Activated CD4-positive, CD25-positive, alpha-beta regulatory T cell treated with anti-CD3 and anti-CD28 coated beads, Interleukin-2, amount 50 U/mL, for 24 hours (primary cell): ENCODE results near the gene BSCL2.
A peak's percentile ranks its signal among the peaks of the same experiment; 100 is the strongest.
"Not testable (repeated sequence)": the region's sequence is repeated elsewhere in the genome, so short reads cannot be mapped to it uniquely, and the experiment has no call there.

Experiments
- ATAC-seq, 2 donors: fragments of 150-1000 bp; cut with Tn5 transposase; one replicate each; pipeline ENCODE4 v1.10.0; 2021; ENCODE audit warnings: mild to moderate bottlenecking in 1 of 2, moderate library complexity in 1 of 2

Gene BSCL2

DNA sequence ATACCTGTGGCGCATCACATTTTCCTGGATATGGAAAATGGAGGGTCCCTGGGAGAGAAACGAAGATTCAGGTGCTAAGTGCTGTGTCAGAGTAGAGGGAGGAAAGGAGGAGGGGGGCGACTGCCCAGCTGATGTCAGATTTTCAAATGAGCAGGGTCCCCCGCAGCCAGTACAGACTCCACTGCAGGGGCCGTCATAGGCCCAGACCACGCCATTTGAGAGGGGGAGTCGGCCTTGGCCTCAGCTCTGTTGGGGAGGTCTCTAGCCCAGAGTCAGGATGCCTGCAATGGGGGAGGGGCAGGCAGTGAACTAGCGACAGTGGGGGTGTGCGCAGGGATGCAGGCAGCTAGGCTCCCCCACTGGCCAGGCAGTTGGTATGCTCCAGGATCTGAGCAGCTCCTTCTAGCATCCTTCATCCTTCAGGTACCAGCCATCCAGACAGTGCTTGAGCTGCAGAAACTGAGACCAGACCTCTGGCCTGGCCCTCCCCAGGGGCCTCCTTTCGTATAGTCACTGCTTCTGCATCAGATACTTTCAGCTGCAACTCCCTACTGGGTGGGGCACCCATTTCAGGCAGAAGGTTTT lies at the start of gene BSCL2, which contains the start of gene GNG3:
Gene BSCL2, minus strand, starts transcription at position 148 of the 585 bp plus-strand sequence. CDS start 229 bp downstream, outside the sequence.
Gene GNG3, plus strand, starts transcription at position 400 of the 585 bp plus-strand sequence. CDS start 620 bp downstream, outside the sequence.
- no peak for ATAC-seq

DNA sequence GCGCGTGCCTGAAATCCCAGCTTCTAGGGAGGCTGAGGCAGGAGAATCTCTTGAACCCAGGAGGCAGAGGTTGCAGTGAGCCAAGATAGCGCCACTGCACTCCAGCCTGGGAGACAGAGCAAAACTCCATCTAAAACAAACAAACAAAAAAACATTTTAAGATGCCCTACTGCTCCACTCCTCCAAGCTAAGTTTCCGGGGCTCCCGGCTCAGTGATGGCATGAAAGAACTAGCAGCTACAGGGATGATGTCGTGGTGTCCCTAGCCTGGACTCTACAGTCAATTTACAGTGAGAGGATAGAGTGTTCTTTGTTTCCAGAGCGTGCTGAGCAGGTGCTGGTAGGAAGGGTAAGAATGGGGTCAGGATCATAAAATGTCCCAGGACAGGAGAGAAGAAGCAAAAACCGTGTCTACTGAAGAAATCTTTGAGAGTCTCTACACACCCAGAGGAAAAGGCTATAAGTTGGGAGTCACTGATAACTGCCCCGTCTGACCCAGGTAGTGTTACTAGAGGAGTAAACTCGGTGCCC lies 47.9 kb upstream of the BSCL2 start:
- no peak for ATAC-seq

DNA sequence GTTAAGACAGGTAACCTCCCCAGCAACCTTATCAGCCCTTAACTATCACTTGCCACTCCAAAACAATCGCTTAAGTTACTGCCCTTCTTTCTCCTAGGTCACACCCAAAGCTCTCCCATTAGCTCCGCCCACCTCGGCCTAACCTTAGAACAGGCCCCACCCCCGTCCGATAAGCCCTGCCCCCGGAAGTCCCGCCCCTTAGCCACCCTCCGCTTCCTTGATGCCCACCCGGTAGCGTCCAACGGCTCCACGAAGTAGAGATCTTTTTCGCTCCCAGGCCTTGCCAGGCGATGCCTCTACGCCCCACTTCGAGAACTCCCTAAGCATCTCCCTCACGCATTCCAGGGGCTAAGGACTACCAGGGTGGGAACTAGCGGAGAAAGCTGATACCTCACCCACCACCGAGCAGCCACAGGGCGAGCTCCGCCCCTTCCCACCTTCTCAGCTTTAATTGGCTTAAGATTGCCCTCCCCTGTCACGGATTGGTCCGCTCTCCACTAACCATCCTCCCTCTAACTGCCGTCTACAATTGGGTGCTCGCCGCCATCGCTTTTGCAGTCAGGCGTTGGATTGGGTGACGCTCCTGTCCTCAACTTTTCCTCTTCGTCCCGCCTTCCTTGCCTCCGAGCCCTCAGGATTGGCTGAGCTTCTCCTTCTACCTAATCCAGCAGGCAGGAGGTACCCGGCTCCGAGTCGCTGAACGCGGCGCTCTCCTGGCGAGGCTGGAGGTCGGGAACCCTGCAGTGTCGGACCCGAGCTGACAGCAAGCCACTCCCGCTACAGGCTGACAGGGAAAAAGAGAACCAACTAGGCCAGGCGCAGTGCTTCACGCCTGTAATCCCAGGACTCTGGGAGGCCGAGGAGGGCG lies 46.7 kb upstream of the BSCL2 start, which contains the start of gene ZBTB3:
Gene ZBTB3, minus strand, starts transcription at position 425 of the 868 bp plus-strand sequence. CDS start 496 bp downstream, outside the sequence.
- ATAC-seq: peak; percentile 97 to 98

DNA sequence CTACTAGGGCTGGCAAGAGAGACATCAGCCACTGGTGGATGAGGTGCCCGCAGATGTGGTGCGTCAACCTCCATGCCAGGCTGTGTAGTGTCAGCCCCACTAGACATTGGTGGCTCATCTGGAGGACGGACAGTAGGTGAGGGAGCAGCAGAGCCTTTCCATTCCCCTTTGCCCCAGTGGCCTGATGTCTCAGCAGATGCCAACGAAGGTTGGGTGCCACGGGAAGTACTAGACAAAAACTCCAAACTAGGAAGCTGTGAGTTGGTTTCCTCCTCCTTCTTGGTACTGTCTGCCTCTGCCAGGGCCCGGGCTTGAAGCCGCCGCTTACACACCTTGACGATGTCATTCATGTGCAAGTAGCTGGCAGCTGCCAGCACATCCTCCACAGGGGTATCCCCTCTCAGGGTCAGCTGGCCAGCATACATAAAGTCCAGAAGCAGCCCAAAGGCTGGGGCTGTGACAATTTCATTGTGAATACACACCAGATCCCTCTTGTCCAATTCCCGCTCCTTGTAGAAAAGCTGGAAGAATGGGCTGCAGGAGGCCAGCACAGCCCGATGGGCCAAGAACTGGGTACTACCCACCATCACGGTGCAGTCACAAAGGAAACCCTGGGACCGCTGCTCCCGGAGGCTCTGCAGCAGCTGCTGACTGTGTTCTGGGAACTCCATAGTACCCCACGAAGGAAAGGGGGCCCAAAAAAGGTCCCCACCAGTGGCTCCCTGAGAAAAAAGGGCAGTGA lies 45.9 kb upstream of the BSCL2 start:
- ATAC-seq: no peak

DNA sequence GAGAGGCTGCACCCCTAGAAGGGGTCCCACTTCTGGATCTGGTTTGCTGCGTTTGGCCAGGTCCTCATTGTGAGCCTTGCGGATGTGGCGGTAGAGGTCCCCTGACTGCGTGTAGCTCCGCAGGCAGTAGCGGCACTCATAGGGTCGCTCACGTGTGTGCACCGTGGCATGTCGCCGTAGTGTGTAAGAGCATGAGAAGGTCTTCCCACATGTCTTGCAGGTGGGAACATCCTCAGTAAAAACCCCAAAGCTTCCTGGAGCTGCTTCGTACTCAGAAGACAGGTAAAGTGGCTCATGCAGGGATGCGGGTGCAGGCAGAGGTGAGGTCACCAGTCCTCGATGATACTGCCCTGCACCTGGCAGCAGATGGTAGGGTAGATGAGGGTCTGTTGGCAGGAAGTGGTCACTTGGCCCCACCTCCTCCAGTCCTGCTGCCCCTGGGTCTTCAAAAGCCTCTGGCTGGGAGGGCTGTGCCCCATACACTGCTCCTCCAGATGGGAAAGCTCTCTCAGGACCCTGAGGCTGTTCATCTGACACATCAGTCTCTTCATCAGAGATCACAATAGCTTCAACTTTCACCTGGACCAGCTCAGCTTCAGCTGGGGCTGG lies 45.1 kb upstream of the BSCL2 start:
- no peak for ATAC-seq

DNA sequence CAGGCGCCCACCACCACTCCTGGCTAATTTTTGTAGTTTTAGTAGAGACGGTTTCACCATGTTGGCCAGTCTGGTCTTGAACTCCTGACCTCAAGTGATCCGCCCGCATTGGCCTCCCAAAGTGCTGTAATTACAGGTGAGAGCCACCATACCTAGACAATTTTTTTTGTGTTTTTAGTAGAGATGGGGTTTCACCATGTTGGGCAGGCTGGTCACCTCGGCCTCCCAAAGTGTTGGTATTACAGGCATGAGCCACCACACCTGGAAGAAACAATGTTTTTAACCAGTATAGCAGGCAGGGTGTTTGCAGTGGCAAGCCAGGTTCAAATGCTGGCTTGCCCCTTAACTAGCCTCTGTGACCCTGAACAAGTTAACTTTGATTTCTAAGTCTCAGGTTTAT lies 42.7 kb upstream of the BSCL2 start:
- ATAC-seq: not testable (repeated sequence)

DNA sequence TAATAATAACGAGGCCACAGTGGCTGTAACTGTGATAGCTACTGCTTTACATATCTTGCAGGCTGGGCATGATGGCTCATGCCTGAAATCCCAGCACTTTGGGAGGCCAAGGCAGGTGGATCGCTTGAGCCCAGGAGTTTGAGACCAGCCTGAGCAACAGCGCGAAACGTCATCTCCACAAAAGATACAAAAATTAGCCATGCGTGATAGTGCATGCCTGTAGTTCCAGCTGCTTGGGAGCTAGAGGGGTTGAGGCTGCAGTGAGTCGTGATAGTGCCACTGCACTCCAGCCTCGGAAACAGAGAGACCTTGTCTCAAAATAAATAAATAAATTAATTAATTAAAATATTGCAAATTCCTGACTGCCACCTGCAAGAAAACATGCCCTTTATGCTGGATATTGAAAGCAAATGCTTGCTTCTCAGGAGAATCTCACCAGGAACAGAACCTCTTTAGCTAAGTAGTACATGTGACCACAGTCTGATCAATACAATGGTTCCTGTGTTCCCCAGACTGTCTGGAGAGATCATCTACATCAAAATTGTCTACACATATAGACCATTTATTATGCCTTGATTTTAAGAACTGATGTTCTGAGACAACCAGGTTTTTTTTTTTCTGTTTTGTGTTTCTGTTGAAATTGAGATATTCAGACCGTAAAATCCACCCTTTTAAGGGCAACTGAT lies 40.4 kb upstream of the BSCL2 start:
- no peak for ATAC-seq

DNA sequence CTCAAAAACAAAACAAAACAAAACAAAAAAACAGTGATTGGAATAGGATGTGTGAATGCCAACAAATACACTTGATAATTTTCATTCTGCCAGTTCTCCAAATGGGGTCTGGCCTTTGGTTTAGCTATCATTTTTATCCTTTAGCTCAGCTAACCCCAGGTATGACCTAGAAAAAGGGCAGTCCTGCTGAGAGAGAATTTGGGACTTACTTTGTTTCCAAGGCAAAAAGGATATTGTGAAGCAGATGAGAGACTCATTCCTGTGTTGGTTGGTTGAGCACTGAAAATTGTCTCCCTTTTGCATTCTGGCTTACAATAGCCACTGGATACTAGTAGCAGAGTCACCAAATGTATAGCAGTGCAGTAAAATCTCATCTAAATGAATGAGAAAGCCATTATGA lies 30.0 kb upstream of the BSCL2 start:
- ATAC-seq: no peak

DNA sequence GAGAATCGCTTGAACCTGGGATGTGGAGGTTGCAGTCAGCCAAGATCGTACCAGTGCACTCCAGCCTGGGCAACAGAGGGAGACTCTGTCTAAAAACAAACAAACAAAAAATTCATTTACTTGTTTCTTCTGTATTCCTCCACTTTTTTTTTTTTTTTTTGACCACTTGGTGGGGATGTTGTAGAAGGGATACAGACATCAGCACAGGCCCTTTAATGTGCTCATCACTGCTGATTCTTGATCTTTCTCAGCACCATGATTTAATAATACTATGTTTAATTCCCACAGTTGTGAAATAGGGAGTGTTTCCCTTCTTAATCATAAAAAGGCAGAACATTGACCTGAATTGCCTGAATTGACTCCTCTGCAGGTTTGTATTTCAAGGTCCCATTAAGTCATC lies 25.6 kb upstream of the BSCL2 start:
- peak in 1 of 2 donors; percentile 20 for ATAC-seq

DNA sequence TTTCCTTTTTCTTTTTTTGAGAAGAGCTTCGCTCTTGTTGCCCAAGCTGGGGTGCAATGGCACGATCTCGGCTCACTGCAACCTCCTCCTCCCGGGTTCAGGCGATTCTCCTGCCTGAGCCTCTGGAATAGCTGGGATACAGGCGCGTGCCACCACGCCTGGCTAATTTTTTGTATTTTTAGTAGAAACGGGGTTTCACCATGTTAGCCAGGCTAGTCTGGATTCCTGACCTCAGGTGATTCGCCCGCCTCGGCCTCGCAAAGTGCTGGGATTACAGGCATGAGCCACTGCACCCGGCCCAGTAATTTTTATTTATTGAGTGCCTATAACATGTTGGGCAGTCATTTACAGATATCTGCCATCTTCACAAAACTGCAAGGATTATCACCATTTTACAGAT lies 22.9 kb upstream of the BSCL2 start:
- not testable (repeated sequence) for ATAC-seq

DNA sequence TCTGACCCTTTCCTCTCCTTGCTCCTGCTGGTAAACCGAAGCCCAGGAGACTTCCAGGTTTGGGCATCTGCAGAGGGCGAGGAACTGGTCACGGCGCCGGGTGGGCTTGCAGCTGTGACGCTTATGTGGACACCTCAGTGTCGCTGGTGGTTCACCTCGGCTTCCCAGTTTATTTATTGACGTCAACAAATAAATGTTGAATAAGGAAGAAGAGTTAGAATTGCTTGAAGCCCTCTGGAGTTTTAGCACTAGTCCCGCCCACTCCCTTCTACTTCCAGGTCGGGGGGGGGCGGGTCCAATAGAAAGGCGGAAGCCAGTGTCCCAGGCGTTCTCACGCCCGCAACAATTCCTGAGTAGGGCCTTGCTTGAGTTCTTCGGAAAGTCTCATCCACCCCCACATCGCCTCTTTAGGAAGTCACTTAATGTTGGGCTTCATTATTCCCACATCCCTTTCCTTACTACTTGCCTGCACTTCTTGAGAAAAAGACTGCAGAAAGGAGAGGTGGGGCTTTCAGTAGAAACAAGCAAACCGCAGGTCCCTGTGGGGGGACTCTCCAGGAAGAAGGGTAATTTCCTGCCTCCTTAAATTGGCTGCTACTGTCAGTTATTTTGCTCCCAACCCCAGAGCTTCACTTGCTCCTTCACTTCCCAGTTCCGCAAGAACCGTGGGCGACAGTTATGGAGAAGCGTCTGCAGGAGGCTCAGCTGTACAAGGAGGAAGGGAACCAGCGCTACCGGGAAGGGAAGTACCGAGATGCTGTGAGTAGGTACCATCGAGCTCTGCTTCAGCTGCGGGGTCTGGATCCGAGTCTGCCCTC lies 21.2 kb upstream of the BSCL2 start, which contains the start of gene TTC9C:
Gene TTC9C, plus strand, starts transcription at position 316 of the 818 bp plus-strand sequence. Its CDS starts 363 bp downstream, at position 679.
- peak; percentile 25 to 26 for ATAC-seq

DNA sequence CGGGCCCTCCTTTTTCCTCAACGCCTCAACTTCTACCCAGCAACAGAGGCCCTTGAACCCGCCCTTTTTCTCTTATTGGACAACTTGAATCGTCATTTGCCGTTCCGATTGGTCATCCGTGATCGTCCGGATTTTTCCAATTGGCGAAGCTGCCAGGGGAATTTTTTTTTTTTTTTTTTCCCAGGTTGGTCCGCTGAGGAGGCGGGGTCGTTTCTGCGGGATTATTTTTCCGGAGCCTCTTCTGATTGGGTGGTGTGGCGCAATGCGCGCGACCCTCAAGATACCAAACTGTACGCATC lies 20.6 kb upstream of the BSCL2 start:
- peak; percentile 62 to 66 for ATAC-seq

DNA sequence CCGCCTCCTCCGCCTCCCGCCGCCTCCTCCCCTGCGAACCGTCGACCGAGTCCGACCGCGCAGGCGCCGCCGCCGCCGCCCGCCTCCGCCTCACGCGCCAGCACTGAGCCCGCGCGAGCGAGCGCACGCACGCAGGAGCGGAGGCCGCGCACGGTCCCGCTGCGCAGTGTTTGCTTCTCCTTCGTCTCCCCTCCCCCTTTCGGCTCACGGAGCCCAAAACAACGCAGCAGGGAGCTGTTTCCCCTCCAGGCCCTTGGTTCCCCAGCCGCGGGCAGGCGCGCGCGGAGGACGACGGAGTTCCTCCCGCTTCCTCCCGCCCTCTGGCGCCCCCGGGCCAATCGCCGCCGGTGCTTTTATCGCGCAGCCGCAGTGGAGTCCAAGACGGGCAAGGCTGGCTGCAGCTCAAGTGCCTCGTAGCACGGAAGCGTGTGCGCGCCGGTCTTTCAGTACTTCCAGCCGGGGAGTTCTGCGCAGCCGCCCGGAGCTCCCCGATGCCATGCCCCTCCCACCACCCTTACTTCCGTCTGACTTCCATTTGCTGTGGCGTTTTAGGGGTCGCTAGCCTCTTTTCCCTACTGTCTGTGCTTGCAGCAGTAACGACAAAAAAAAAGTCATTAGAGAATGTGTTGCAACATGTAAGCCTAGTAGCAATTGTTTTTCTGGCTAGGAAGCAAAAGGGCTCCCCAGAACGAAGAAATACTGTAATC lies 20.1 kb upstream of the BSCL2 start, which contains the start of gene HNRNPUL2:
Gene HNRNPUL2, minus strand, starts transcription at position 293 of the 707 bp plus-strand sequence. CDS start 301 bp downstream, outside the sequence.
- ATAC-seq: peak; percentile 84 to 85

DNA sequence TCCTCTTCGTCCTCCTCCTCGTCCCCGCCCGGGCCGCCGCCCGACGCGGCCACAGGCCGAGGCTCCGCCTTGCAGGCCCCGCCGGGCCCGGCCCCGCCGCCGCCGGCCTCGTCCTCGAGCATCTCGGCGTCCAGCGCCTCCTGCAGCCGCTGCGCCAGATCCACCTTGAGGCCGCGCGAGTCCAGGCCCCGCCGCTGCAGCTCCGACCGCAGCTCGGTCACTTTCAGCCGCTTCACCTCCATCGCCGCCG lies 19.6 kb upstream of the BSCL2 start:
- ATAC-seq: peak; percentile 1 to 2

DNA sequence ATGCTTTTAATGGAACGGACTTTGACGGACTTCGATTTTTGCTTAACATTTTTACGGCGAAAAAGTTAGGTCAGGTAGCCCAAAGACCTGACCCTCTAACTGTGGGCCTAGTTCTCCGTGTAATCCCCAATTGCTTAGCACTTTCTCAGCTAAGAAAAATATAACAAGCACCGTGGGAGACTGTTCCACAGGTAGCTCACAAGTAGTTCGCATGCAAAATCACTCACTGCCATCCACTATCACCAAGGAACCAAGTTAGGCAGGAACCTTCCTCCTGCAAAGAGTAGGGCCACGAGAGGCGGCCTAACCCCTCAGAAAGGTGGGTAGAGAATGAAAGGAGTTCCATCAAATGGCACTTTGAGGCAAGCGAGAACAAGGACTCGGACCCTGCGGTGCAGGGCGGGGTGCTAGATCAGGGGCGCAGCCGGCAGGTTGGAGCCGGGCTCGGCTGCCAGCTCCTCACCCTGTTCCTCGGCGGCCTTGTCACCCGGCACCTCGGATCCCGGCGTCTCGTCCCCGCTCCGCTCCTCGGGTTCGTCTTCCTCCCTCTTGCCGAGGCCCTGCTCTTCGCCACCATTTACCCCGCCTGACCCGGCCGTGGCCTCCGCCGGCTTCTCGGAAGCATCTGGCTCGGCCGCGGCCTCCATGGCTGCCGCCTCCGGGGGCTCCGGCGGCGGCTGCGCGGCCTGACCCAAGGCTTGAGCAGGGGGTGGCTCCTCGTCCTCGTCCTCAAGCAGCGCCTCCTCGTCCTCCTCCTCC lies 19.1 kb upstream of the BSCL2 start:
- no peak for ATAC-seq

DNA sequence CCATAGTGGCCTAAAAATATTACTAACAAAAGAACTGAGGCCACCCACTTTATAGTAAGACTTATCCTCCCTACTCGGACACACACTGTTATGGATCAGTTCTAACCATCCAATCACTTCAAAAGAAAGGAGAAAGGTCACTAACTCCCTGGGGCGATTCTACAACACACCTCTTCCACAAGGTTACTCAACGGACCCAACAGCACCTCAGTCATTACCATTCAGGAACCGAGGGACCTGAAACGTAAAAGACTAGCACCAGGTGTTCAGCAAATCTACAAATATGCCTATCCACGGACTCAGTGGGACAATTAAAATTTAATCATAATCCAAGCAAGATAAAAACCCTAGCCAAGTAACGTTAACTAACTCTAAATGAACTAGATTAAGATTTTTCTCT lies 18.4 kb upstream of the BSCL2 start:
- ATAC-seq: no peak

DNA sequence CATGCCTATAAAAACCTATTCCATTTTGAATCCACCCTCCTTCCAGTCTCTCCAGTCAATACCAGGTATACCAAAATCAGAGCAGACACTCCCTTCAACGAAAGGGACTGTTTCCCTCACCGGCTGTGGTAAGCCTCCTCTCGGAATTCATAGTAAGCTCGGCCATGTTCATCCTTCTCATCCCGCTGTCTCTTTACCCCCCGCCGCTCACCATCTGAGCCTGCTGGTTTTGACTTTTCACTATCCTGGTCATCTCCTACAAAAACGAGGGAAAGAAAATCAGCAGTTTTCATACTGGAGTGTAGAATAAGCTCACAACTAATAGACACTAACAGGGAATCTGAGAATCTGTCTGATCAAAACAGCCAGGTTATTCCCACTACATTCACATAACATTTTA lies 16.9 kb upstream of the BSCL2 start:
- ATAC-seq: no peak

DNA sequence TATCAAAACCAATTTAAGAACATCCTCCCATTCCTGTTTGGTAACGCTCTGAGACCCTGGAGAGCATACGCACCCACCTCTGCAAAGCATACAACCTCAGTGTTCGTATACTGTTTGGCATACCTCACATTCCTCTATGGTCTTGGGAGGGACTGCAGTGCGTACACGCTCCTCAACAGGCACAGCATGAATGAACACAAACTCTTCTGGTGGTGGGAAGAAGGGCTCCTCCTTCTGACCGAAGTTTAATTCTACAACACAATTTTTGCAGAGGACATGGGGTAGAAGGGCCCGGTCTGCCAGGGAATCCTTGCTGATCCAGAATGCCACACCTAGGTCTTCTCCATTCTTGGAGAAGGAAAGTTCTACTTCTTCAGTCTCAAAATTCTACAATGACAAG lies 14.8 kb upstream of the BSCL2 start:
- ATAC-seq: no peak

DNA sequence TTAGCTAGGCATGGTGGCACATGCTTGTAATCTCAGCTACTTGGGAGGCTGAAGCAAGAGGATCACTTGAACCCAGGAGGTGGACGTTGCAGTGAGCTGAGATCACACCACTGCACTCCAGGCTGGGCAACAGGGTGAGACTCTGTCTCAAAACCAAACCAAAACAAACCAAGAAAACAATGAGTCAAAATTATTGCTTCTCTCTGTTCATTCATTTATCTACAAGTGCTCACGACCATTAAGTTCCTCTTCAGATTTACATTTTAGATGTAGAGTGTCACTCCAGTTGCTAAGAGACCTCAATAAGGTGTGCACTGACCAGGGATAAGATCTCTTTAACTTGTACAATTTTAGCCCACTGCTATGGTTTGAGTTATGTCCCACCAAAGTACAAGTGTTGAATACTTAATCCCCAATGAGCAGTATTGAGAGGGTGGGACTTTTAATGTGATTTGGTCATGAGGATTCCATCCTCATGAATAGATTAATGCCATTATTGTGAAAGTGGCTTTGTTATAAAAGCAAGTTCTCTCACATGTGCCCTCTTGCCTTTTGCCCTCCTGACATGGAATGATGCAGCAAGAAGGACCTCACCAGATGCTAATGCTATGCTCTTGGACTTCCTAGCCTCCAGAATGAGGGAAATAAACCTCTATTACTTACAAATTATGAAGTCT lies 12.2 kb upstream of the BSCL2 start:
- peak; percentile 41 to 51 for ATAC-seq
